GM23338 (cell line): ENCODE measurements around the gene EPS8. TPM values are rescaled to one million over a fixed set of nuclear protein-coding genes. Genes with fewer than 3 reads are reported as not detected.

Experiments used
- ATAC-seq: fragments of 200-7000 bp; cut with Tn5 transposase; 3 replicates; pipeline ENCODE4 v1.9.1; 2020
- DNase-seq: peaks from one replicate; pipeline ENCODE4 v3.0.0-alpha.2; 2015; ENCODE audit warnings: low spot score
- H2AFZ ChIP-seq: fragments of 200-600 bp; sonication (generic); 2 replicates; pipeline ENCODE4 v1.8.0; 2016; ENCODE audit warnings: antibody characterized with exemption, mild to moderate bottlenecking, moderate library complexity
- H3F3A ChIP-seq: fragments of 200-600 bp; sonication (generic); replicated peaks from 2 replicates; pipeline ENCODE4 v1.8.0; 2017; ENCODE audit warnings: antibody characterized with exemption, mixed run types, low read depth
- H3K27ac ChIP-seq: fragments of 200-600 bp; sonication (generic); 2 replicates; pipeline ENCODE4 v1.6.1; 2016; ENCODE audit warnings: low read depth
- H3K27me3 ChIP-seq: fragments of 200-600 bp; sonication (generic); 2 replicates; pipeline ENCODE4 v1.8.0; 2016; ENCODE audit warnings: mild to moderate bottlenecking, mixed run types, moderate library complexity; ENCODE audit not compliant: insufficient read depth
- H3K36me3 ChIP-seq: fragments of 200-600 bp; sonication (generic); 2 replicates; pipeline ENCODE4 v1.8.0; 2016; ENCODE audit warnings: mild to moderate bottlenecking; ENCODE audit not compliant: insufficient read depth
- H3K4me1 ChIP-seq: fragments of 200-600 bp; sonication (generic); 2 replicates; pipeline ENCODE4 v1.8.0; 2016; ENCODE audit warnings: mild to moderate bottlenecking, moderate library complexity; ENCODE audit not compliant: insufficient read depth
- H3K4me2 ChIP-seq: fragments of 200-600 bp; sonication (generic); 2 replicates; pipeline ENCODE4 v1.7.1; 2017; ENCODE audit warnings: mixed run types
- H3K4me3 ChIP-seq: fragments of 200-600 bp; sonication (generic); 2 replicates; pipeline ENCODE4 v1.6.1; 2016; ENCODE audit warnings: mixed run types
- H3K79me2 ChIP-seq: fragments of 200-600 bp; sonication (generic); replicated peaks from 2 replicates; pipeline ENCODE4 v1.8.0; 2017; ENCODE audit warnings: mild to moderate bottlenecking; ENCODE audit not compliant: insufficient read depth
- H3K9me2 ChIP-seq: fragments of 200-600 bp; sonication (generic); 2 replicates; pipeline ENCODE4 v1.8.0; 2017; ENCODE audit not compliant: insufficient read depth
- H4K20me1 ChIP-seq: fragments of 200-600 bp; sonication (generic); replicated peaks from 2 replicates; pipeline ENCODE4 v1.8.0; 2017; ENCODE audit warnings: mild to moderate bottlenecking; ENCODE audit not compliant: insufficient read depth
- H3K27ac Mint-ChIP-seq: 2 replicates; pipeline ENCODE4 v1.8.0; 2020; ENCODE audit warnings: inconsistent platforms, mild to moderate bottlenecking, moderate library complexity, mixed read lengths
- H3K27me3 Mint-ChIP-seq: 3 replicates; pipeline ENCODE4 v1.8.0; 2022; ENCODE audit warnings: low read depth, mild to moderate bottlenecking, moderate library complexity, mixed read lengths, inconsistent platforms; ENCODE audit not compliant: insufficient read depth, poor library complexity
- H3K36me3 Mint-ChIP-seq: 3 replicates; pipeline ENCODE4 v1.8.0; 2021; ENCODE audit warnings: low read depth, mild to moderate bottlenecking, inconsistent platforms, moderate library complexity, mixed read lengths
- H3K4me1 Mint-ChIP-seq: 3 replicates; pipeline ENCODE4 v1.8.0; 2020; ENCODE audit warnings: mild to moderate bottlenecking, inconsistent platforms, mixed read lengths
- H3K4me3 Mint-ChIP-seq: 3 replicates; pipeline ENCODE4 v1.8.0; 2021; ENCODE audit warnings: moderate library complexity, mild to moderate bottlenecking, inconsistent platforms, mixed read lengths
- H3K9me3 Mint-ChIP-seq: 3 replicates; pipeline ENCODE4 v1.8.0; 2020; ENCODE audit warnings: moderate library complexity, mild to moderate bottlenecking, inconsistent platforms, mixed read lengths
- CREB1 ChIP-seq: fragments of 250-450 bp; sonication (Bioruptor Pico); IDR thresholded peaks from 2 replicates; pipeline ENCODE4 v1.5.0; 2020; ENCODE audit warnings: low read depth, mild to moderate bottlenecking, moderate library complexity
- CTCF ChIP-seq, 2 experiments: fragments of 200-600 bp in 1 of 2; sonication (generic) in 1 of 2; conservative IDR thresholded peaks; 2 replicates each; pipeline versions ENCODE4 v1.5.1 to v1.6.1; 2016 to 2017; ENCODE audit warnings: antibody characterized with exemption in 2 of 2, low read depth in 2 of 2, mild to moderate bottlenecking in 2 of 2, moderate library complexity in 1 of 2
- EZH2 ChIP-seq: fragments of 200-600 bp; sonication (generic); IDR thresholded peaks from one replicate; pipeline ENCODE4 v1.8.0; 2017; ENCODE audit warnings: antibody characterized with exemption, mild to moderate bottlenecking, low read depth; ENCODE audit not compliant: unreplicated experiment
- EZH2phosphoT487 ChIP-seq: fragments of 200-600 bp; sonication (generic); IDR thresholded peaks from one replicate; pipeline ENCODE4 v1.8.1; 2018; ENCODE audit warnings: antibody characterized with exemption; ENCODE audit not compliant: unreplicated experiment
- JUNB ChIP-seq: IDR thresholded peaks from one replicate; pipeline ENCODE4 v1.6.1; 2016; ENCODE audit warnings: antibody characterized with exemption; ENCODE audit not compliant: unreplicated experiment
- NANOG ChIP-seq: IDR thresholded peaks from 2 replicates; pipeline ENCODE4 v1.6.1; 2016; ENCODE audit warnings: antibody characterized with exemption, borderline replicate concordance
- STAT1 ChIP-seq: IDR thresholded peaks from one replicate; pipeline ENCODE4 v1.6.1; 2016; ENCODE audit warnings: antibody characterized with exemption; ENCODE audit not compliant: unreplicated experiment
- ZNF331 ChIP-seq: fragments of 250-450 bp; sonication (Bioruptor Pico); IDR thresholded peaks from 2 replicates; pipeline ENCODE4 v1.5.0; 2020; ENCODE audit warnings: low read depth, mild to moderate bottlenecking, moderate library complexity
- polyA plus RNA-seq: library from polyadenylated mRNA; unstranded; fragments of >200 nt; fragmentation: Nextera tagmentation; extraction: Ambion mirVana; gene quantifications from 2 replicates; pipeline ENCODE4 v1.2.1, GENCODE V29; 2016
- total RNA-seq: library from RNA; depleted of rRNA; stranded (reverse); fragments of >200 nt; shearing (Covaris generic); gene quantifications from 2 replicates; pipeline ENCODE4 v1.2.3, GENCODE V29; 2014
- TF ChIP-seq, protein P1 (sequence below): IDR thresholded peaks from one replicate; pipeline ENCODE4 v1.6.1; 2018; ENCODE audit warnings: antibody characterized with exemption; ENCODE audit not compliant: unreplicated experiment
- TF ChIP-seq, protein P2 (sequence below): IDR thresholded peaks from 2 replicates; pipeline ENCODE4 v1.6.1; 2016; ENCODE audit warnings: antibody characterized with exemption

Gene EPS8
- total and polyA plus RNA-seq, 2 experiments from 2014 or later: 3.5 to 5.4 TPM

- no peaks in the 10 kb centered on the region for H3K27me3 Mint-ChIP-seq
- Histone ChIP-seq H3K36me3 (no peaks in the 10 kb centered on the region), H3K79me2 (no peaks in the 10 kb centered on the region), H4K20me1 (no peaks in the 10 kb centered on the region), H3K4me3 (no peak overlapping the region), H3K27me3 (no peaks in the 10 kb centered on the region), H3F3A (no peaks in the 10 kb centered on the region), H2AFZ (no peak overlapping the region), H3K4me1 (peaks cover 22% of the 10 kb centered on the region), H3K9me2 (no peaks in the 10 kb centered on the region), H3K4me2 (no peak overlapping the region), H3K27ac (no peak overlapping the region)
- no peak overlapping the region for H3K27ac Mint-ChIP-seq
- H3K36me3 Mint-ChIP-seq: no peaks in the 10 kb centered on the region
- no peak for TF ChIP-seq ZNF331
- TF ChIP-seq NANOG: no peak
- no peak for DNase-seq
- ATAC-seq: no peak
- no peaks in the 10 kb centered on the region for H3K9me3 Mint-ChIP-seq
- H3K4me1 Mint-ChIP-seq: peaks cover 30% of the 10 kb centered on the region
- no peak overlapping the region for H3K4me3 Mint-ChIP-seq
Observed at GRCh38 chr12:15633201-15633600, 156.0 kb downstream of the EPS8 start.

DNA sequence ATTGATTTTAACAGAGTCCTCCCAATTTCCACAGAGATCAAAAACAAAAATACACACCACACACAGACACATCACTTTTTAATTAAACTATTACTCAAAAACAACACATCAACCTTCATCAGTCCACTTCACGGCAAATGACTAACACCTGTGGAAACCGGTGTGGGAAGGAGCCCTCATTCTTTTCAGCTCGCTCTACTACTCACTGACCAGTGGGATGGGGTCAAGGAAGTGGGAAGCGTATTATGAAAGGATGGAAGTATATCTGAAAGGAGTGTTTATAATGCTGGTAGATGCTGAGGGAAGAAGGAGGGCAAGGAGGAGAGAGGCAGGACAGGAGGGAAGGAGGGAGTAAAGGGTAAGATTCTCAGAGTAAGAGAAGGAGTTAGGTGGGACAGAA lies 156.5 kb downstream of the EPS8 start:
- Mint-ChIP-seq H3K9me3 (no peaks in the 10 kb centered on the region), H3K4me1 (peaks cover 29% of the 10 kb centered on the region), H3K27me3 (no peaks in the 10 kb centered on the region), H3K36me3 (no peaks in the 10 kb centered on the region), H3K27ac (no peak overlapping the region), H3K4me3 (no peak overlapping the region)
- Histone ChIP-seq H3K27me3 (no peaks in the 10 kb centered on the region), H3F3A (no peaks in the 10 kb centered on the region), H3K4me2 (no peak overlapping the region), H3K36me3 (no peaks in the 10 kb centered on the region), H3K27ac (no peak overlapping the region), H4K20me1 (no peaks in the 10 kb centered on the region), H3K9me2 (no peaks in the 10 kb centered on the region), H2AFZ (no peak overlapping the region), H3K4me3 (no peak overlapping the region), H3K4me1 (peaks cover 23% of the 10 kb centered on the region), H3K79me2 (no peaks in the 10 kb centered on the region)
- ATAC-seq: no peak
- no peak for DNase-seq
- TF ChIP-seq CTCF (conservative IDR thresholded peaks at IDR 0.05; ENCODE audit: low read depth in 2 of 2) (no peak), ZNF331 (no peak), NANOG (no peak), EZH2phosphoT487 (no peak), EZH2 (no peak), CREB1 (CRISPR knock-in tag) (no peak), STAT1 (no peak), JUNB (no peak)
- TF ChIP-seq, protein P1, sequence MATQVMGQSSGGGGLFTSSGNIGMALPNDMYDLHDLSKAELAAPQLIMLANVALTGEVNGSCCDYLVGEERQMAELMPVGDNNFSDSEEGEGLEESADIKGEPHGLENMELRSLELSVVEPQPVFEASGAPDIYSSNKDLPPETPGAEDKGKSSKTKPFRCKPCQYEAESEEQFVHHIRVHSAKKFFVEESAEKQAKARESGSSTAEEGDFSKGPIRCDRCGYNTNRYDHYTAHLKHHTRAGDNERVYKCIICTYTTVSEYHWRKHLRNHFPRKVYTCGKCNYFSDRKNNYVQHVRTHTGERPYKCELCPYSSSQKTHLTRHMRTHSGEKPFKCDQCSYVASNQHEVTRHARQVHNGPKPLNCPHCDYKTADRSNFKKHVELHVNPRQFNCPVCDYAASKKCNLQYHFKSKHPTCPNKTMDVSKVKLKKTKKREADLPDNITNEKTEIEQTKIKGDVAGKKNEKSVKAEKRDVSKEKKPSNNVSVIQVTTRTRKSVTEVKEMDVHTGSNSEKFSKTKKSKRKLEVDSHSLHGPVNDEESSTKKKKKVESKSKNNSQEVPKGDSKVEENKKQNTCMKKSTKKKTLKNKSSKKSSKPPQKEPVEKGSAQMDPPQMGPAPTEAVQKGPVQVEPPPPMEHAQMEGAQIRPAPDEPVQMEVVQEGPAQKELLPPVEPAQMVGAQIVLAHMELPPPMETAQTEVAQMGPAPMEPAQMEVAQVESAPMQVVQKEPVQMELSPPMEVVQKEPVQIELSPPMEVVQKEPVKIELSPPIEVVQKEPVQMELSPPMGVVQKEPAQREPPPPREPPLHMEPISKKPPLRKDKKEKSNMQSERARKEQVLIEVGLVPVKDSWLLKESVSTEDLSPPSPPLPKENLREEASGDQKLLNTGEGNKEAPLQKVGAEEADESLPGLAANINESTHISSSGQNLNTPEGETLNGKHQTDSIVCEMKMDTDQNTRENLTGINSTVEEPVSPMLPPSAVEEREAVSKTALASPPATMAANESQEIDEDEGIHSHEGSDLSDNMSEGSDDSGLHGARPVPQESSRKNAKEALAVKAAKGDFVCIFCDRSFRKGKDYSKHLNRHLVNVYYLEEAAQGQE: no peak
- TF ChIP-seq, protein P2, sequence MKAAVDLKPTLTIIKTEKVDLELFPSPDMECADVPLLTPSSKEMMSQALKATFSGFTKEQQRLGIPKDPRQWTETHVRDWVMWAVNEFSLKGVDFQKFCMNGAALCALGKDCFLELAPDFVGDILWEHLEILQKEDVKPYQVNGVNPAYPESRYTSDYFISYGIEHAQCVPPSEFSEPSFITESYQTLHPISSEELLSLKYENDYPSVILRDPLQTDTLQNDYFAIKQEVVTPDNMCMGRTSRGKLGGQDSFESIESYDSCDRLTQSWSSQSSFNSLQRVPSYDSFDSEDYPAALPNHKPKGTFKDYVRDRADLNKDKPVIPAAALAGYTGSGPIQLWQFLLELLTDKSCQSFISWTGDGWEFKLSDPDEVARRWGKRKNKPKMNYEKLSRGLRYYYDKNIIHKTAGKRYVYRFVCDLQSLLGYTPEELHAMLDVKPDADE: no peak
